Retinal pigment epithelial cell (primary cell): ENCODE data around the gene KHK.

ENCODE experiments used
- DNase-seq: peaks from one replicate; pipeline ENCODE4 v3.0.0-alpha.2; 2010; ENCODE audit warnings: low read depth
- H3K4me3 ChIP-seq: 2 replicates; pipeline ENCODE4 v1.5.1; 2011; ENCODE audit warnings: mild to moderate bottlenecking, low read length, control low read depth, moderate library complexity
- CTCF ChIP-seq: conservative IDR thresholded peaks from 2 replicates; pipeline ENCODE4 v1.5.1; 2011; ENCODE audit warnings: low read depth, low read length, control low read depth, inconsistent platforms

Gene KHK

GRCh38 chr2:27125104-27125503 is 38.5 kb downstream of the KHK start:
- no peak overlapping the region for H3K4me3 ChIP-seq
- TF ChIP-seq CTCF, result no peak
- DNase-seq, result no peak

- TF ChIP-seq CTCF, result no peak
- no peak overlapping the region for H3K4me3 ChIP-seq
- no peak for DNase-seq
Measured at GRCh38 chr2:27126252-27126710, 39.7 kb downstream of the KHK start.

GRCh38 chr2:27127883-27128667 is 41.5 kb downstream of the KHK start:
- TF ChIP-seq CTCF, result no peak
- H3K4me3 ChIP-seq, result no peak overlapping the region

GRCh38 chr2:27128668-27129571 is 42.3 kb downstream of the KHK start:
- DNase-seq, result no peak
- no peak for TF ChIP-seq CTCF

More at GRCh38 chr2:27127883-27128667, 41.5 kb downstream of the KHK start:
- DNase-seq, result no peak

GRCh38 chr2:27130396-27130795 is 43.8 kb downstream of the KHK start:
- no peak overlapping the region for H3K4me3 ChIP-seq

More at GRCh38 chr2:27128668-27129571, 42.3 kb downstream of the KHK start:
- H3K4me3 ChIP-seq, result no peak overlapping the region

GRCh38 chr2:27131429-27131828 is 44.9 kb downstream of the KHK start:
- no peak overlapping the region for H3K4me3 ChIP-seq
- no peak for TF ChIP-seq CTCF
- no peak for DNase-seq

More at GRCh38 chr2:27130396-27130795, 43.8 kb downstream of the KHK start:
- DNase-seq, result no peak
- TF ChIP-seq CTCF, result no peak
